ENCODE results near the gene ZNF432.

GRCh38 chr19:52070496-52070895 is 21.9 kb upstream of the ZNF432 start:
- TF ChIP-seq CTCF (IDR thresholded peaks at IDR 0.05; ENCODE audit: borderline replicate concordance, extremely low read depth, low read length, poor library complexity, severe bottlenecking) (no peak), EZH2 (IDR thresholded peaks at IDR 0.05; ENCODE audit: borderline replicate concordance, low read depth, low read length, severe bottlenecking) (no peak)
